HG02938 (cell line): ENCODE results near the gene RAB29.
A peak's percentile ranks its signal among the peaks of the same experiment; 100 is the strongest.

Experiments
- ATAC-seq: cut with Tn5 transposase; IDR thresholded peaks from one replicate; pipeline ENCODE4 v1.9.1; 2021; ENCODE audit warnings: mild to moderate bottlenecking, moderate library complexity; ENCODE audit not compliant: unreplicated experiment

RAB29 gene

DNA sequence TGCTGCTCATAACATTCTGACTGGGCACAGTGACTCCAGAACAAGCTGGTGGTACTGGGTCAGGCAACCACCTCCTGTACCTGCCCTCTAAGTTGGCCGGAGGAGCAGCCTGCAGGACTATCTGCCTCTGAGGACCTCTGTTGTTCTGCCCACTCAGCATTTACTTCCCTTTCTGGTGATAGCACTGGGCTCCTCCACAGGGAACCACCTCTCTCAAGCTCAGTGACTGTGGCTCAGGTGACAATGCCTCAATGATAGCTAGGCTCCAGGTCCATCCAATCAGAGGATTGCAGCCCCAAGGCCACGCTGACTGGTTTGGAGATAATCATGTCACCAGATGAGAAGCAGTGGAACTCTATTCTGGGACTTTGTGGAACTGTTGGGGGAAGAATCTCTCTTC is 21.9 kb upstream of the RAB29 start:
- no peak for ATAC-seq

DNA sequence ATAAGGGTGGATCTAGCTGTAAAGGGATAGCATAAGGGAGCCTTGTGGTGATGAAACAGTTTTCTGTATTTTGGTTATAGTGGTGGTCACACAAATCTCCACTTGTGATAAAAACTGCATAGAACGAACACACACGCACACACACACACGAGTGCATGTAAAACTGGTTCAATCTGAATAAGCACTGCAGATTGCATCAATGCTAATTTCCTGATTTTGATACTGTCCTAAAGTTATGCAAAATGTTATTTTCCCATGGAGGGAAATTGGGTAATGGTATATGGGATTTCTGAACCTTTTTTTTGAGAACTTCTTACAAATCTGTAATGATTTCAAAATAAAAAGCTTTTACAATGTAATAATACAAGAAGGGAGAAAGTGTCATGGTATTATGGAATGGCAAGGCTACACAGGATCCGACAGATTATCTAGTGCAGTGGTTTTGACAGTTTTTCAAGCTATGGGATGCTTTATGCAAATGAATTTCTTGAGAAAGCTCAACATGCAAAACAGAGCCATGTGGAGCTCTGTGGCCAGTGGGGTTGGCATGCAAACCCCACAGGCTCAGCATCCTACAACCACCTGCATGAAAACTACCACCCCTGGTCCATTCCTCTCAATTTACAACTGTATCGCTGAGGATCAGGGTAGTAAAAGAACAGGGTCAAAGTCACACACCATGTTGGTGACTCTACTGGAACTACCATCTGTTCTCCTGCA is 18.9 kb upstream of the RAB29 start:
- no peak for ATAC-seq

DNA sequence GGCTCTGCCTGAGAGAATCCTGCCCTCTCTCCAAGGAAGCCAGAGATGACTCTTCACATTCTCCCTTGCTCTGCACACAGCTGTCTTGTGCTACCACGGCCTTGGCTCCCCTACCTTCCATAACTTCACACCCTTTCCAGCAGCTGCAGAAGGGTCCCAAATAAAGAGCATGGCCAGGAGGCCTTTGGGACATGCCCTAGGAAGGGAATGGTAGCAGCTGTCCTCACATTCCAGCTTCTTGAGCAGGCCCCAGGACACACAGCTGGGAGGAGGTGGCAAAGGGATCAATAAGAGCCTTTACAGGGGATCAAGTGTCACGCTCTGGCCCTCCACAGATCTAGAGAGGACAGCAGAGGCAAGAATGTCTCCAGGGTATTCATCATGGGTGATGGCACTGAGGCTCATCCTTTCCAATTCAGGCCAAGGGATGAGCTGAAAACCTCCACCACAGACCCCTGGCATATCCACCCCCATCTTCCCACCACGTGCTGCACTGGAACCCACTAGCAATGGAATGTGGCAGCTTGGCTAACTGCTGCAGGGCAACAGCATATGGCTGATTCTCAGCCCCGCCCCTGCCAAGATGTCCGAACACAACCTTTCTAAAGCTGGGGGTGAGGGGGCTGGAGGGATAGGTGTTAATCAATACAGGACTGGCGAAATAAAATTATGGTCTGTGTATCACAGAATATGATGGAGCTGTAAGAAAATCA is 17.8 kb upstream of the RAB29 start:
- no peak for ATAC-seq

DNA sequence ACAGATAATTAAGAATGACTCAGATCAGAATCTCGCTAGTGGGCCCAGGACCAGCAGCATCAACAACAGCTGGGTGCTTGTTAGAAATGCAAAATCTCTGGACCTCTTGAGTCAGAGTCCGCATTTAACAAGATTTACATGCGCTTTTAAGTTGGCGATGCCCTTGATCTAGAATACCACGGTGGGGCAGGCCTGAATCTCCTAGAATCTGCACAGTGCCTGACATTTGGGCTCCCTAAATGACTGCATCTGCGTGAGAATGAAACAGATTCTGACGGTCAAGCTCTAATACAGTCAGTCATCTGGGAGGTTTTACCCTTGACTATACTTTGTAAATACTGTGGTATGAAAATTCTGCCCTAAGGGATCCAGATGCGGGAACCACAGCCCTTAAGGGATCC is 17.2 kb upstream of the RAB29 start:
- peak; percentile 41 for ATAC-seq

DNA sequence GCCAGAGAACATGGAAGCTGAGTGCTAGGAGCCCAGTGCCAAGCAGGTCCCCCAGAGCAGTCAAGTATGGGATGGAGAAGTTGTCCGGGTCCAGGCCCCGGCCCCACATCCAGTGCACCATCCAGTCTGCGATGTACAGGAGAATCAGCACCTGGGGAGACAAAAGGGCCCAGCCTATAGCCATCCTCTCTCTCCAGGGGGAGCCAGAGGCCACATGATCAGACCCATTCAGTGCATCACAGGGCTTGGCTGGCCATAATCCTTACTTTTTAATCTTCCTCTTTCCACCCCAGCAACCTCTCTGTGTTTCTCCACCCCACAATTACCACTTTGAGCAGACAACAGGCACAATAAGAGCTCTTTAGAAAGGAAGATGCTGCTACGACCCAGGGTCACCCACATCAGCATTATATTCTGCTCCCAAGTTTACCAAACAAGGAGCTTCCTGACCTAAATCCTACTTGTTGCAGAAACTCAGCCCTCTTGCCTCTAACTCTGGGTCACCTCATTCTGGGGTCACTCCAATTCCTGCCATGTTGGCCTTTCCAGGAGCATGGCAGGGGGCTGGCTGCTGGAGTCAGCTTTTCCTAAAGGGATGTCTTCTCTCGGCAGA is 16.4 kb upstream of the RAB29 start:
- ATAC-seq = no peak

DNA sequence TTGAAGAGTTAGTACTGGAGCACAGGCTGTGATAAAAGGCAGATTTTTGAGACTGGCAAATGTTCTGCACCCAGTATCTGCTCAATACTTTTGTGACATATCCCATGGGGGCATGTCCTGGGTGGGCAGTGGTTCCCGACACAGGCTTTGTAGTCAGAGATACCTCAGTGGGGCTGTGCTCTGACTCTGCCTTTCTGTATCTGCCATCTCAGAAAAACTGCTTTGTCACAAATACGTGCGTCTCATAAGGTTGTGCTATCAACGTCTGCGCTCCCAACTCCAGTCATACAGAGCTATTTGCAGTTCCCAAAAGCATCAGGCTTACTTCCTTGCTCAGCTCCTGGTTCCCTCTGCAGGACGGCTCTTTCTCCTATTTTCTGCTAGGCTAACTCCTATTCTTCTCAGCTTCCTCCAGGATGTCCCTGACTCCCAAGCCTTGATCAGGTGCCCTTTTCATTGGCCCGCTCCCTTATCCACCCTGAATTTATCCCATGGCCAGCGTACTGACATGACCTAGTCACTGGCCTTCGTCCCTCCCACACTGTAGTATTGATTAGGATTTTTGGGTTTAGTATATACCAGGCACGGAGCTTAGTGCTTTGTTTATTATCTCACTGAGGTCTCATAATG is 12.1 kb upstream of the RAB29 start:
- no peak for ATAC-seq

DNA sequence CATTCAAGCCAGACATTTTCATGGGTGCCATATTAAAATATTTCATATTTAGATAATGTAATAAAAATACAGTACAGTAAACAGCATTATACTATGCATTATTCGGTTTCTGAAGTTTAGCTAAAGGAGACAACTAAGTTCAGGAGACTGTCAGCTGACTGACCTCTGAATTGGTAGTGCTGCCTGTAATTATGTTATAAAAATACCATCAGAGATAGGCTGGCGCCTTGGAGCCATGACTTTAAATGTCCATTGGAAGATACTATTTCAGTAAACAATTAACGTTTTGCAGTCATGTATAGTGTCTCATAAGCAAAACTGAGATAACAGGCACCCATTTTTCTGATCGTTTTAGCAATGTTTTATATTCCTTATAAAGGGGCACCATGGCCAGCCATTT is 11.3 kb upstream of the RAB29 start:
- ATAC-seq = no peak

DNA sequence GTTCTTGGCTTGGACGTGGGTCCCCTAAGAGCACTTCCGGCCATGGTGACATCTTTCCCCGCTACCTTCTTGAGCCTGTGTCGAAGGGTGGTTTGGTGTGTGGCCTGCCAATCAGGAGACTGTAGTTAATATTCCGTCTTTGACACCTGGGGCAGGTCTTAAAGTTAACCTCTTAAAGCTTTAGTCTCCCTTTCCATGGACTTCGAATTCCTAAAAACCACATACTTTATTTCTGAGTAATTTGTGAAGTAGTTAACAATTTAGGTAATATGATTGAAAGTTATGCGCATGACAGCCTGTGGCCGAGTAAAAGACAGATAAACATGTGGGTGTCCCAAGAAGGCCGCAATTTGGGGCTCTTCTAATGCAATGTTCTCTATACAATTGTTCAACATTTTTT is 10.2 kb upstream of the RAB29 start:
- ATAC-seq = no peak

DNA sequence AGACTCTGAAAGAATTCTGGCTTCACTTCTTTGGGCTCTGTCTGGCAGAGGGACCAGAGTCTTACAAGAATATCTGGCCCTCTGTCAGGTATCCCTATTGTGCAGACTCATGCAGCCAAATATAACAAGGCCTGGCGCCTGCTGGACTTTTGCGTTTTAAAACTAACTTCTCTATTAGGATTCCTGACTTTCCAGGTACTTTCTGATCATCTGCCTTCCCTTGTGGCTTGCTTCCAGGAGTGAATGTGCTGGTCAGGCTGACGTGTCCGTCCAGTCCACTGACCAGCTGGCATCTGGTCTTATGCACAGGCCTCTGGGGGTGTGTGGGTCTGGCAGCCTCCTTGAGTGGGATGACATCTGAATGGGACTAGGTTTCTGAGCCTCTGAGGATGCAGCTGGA is 8.6 kb upstream of the RAB29 start:
- ATAC-seq = no peak

DNA sequence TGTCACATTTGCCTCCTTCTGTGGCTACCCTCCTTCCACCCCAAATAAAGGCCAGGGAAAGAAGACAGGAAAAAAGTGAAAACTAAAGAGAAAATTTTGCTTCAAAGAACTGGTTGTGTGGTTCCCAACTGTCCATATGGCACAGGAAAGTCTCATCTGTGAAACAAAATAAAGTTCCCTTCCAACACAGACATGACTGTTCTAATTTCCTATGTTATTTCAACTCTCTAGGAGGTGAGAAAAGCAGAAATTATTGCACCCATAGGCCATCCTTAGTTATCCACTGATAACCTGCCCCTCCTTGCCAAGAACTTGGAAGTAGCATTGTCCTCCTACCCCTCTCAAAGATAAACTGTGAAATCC is 8.1 kb upstream of the RAB29 start:
- ATAC-seq = no peak

DNA sequence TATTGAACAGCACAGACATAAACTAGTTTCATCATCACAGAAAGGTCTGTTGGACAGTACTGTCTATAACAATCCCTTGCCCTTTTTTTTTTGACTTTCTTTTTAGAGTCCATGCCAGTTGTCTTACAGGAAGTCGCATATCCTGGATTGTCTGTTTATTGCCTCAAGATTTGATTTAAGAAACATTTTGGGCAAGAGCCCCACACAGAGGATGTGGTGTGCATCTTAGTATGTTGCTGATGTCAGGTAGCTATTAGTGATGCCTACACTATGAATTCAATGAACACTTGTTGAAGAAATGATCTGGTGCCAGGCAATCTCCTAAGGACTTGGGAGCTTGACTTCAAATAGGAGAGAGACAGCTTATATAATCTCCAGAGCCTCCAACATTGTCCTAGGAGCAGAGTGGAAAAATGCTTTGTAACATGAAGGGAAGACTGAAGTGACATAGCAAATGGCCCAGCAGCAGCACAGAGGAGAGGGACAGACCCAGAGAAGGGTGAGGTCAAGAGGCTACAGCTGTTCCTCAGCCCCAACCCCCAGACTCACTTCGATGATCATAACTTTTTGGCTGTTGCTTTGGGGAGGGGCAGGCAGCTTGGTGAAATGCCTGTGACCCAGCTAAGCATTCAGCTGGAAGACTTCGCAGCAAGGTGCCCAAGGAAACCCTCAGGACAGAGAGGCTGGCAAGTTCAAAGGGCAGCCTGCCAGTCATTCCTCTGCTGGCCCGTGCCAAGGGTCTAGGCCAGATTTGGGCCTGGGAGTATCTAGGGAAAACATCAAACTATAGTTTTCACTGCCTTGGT is 7.5 kb upstream of the RAB29 start:
- ATAC-seq = no peak

DNA sequence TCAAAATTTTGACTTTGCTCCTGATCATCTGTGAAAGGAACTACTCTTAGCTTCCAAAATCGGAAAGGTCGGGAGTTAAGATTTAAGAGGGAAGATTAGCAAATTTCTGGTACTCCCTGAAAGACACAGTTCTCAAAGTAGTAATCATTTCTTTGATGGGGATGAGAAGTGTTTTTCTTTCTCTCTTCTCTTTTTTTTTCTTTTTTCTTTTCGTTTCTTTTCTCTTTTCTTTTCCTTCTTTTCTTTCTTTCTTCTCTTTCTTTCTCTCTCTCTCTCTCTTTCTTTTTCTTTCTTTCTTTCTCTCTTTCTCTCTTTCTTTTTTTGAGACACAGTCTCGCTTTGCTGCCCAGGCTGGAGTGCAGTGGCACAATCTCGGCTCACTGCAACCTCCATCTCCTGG is 5.1 kb upstream of the RAB29 start:
- no peak for ATAC-seq

DNA sequence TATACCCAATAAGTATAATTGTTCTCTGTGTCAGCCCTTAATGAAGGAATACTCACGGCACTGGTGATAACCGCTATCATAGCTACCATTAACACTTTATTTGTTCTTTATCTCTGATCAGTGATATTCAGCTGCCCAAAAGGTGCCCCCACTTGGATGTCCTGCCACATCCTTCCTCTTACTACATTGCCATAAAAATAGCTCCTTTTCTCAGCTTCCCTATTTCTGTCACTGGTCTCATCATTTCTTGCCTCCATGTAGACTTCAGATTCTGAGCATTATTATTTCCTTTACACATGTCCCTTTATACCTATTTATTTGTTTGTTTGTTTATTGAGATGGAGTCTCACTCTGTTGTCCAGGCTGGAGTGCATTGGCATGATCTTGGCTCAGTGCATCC is 2.7 kb upstream of the RAB29 start:
- ATAC-seq = no peak

DNA sequence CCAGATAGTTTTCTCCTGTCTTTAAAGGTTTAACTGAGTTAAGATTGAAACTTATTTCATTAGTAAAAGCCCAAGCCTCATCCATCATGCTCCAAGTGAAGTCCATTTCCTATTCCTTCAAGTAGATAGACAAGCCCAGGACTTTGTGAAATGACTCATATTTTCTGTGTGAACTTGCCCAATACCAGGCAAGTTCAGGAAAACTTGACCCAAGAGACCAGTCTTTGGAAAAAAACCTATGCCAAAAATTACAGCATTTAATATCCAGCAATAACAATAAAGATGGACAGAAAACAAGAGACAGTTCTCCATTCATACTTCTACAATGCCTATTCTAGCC is 405 bp upstream of the RAB29 start:
- ATAC-seq = no peak

DNA sequence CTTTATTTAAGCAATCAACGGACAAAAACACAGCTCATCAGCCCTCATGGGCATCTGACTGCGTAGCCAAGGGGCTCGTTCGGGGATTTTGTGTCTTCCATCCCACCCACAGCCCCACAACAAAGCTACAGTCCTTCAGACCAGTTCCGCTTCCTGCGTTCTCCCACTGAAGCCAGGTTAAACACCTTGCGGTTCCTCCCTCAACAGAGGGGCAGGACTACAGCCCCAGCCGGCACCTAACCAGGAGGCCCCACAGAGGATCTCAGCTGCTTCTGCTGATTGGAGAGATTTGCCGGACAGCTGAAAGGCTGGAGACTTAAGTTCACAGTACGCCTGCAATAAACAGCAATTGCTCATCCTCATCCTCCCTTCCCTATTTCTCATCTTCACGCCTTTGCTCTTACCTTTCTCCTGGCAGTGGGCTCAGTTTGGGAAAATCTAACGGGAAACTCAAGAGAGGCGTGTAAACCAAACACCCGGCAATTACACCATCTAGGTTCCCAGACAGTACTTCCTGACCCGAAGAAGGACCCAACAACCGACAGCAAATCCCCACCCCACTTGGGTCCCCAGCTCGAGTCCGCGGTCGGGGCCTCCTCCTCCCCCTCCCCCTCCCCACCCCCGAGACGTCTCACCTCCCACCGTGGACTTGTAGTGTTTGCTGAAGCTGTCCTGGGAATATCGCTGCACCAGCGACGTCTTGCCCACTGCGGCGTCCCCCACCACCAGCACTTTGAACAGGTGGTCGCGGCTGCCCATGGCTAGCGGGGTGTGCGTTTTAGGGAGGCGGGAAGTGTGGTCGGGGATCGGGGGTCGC is 876 bp downstream of the RAB29 start:
- ATAC-seq = peak; percentile 15

DNA sequence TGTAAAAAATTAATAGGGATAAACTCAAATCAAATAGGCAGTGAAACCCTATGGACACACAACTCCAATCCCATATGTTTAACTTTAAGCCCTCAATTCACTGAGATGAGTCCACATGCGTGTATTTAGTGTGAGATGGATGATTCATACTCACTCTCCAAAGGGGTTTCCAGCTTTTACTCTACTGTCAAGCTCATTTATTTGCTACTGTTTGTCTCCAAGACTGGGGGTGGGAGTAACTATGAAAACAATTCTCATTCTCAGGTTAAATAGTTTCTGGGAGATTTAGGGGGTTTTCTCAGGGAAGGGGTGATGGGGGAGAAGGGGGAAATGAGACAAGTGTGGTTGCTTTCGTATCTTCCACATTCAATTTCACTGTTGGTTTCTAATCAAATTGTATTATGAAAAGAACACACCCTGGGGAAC is 2.7 kb downstream of the RAB29 start:
- ATAC-seq = no peak

DNA sequence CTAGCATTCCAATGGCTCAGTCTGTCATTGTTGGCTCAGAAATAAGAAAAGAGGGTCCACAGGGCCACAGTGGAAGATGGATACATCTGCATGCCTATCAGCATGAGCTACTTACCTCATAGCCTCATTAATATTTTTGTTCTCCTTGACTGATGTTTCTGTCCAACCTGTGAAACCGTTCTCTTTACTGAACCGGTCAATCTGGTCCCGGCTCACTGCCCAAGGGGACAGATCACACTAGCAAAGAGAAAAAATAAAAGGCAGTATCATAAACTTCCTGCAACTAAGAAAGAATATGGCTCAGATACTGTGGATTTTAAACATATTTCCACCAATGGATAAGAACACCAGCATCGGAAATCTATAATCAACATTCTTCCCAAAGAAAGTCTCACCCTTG is 4.7 kb downstream of the RAB29 start:
- ATAC-seq = no peak

DNA sequence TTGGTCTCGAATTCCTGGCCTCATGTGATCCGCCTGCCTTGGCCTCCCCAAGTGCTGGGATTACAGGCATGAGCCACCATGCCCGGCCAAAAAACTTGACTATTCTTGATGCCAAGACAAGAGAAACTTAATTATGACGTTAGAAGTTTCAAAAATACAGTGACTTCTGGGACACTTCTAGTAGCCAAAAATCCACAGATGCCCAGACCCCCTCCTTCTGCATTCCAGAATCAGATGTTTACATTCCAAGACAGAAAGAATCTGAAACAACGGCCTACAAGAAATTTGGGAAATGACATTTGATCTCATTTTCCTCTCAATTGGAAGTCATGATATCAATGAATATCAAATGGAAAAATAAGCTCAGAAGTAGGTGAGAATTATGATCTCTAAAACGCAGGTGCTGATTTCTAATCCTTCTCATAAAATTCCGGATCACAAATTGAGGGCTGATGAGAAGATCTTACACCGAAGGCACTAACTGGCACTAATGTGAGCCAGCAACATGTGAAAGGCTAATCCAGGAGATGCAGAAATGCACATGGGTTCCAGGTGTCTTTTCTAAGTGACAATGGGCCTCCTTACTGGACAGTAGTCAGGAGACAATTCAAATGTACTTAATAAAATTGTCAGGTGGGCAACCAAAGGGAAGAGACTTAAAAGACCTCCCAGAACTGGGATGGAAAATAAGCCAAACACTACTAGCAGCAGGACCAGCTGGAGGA is 5.5 kb downstream of the RAB29 start:
- ATAC-seq = no peak

DNA sequence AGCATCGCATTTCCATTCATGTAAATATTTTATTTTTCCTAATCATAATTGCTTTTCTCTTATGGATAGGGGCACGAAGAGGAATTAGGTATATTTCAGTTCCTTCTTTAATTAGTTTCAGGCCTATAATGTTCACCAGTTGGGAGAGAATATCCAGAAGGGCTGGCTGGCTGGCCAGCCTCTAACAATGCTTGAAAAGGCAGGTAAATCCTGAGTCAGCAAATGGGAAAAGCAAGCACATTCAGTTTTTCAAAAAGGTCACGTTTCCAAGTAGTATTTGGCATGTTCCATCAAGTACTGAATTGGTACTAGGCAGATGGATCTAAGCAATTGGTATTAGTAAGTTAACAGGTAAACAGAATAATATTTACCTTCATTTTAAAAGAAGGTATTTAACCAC is 8.0 kb downstream of the RAB29 start:
- no peak for ATAC-seq

DNA sequence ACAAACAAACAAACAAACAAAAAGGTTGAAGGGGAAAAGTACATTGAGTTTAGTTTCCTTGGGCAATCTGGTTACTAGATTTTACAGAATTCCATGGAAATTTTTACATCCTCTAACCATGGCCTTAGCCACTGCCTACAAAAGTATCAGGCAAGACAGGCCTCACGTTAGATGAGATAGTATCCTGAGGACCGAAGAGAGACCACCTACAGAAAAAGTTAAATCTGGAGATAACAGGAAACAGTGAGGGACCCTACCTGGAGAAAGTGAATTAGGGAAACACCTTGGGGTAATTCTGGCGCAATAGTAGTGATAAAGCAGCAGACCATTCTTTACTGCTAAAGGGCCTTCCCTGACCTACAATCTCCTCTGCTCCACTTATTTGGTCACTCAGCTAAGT is 8.7 kb downstream of the RAB29 start:
- no peak for ATAC-seq
